Astrocyte of the spinal cord (primary cell): ENCODE data around the gene PEMT.

ENCODE experiments used
- DNase-seq: peaks from one replicate; pipeline ENCODE4 v3.0.0; 2011; ENCODE audit warnings: low read depth, low spot score
- H3K4me3 ChIP-seq: 2 replicates; pipeline ENCODE4 v1.5.1; 2011; ENCODE audit warnings: low read depth, mild to moderate bottlenecking, low read length, moderate library complexity
- CTCF ChIP-seq: IDR thresholded peaks from 2 replicates; pipeline ENCODE4 v1.5.1; 2012; ENCODE audit warnings: low read depth, mild to moderate bottlenecking, low read length, inconsistent platforms
- in situ Hi-C: cut with HindIII; loops from 2 replicates; pipeline ENCODE4 v1.10.0; 2017; ENCODE audit warnings: low sequenced_read_pairs

PEMT gene

DNA sequence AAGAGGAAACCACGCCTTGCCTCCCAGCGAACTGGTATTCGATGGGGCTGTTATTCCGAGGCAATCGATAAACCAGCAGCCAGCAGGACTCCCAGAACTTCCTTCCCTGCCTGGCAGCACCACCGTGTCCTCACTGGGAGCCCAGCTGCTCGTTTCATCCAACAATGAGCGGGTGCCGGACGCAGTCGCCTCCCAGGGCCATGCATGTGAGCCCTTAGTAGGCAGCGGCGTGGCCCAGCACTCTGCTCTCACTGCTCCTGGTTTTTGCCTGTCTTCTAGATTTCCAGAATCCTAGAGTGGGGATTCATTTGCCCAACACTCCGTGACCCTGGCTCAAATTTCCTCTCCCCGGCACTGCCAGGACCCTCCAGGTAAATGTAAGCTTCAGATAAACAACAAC lies 66.2 kb downstream of the PEMT start:
- no peak overlapping the region for H3K4me3 ChIP-seq
- in situ Hi-C loops, result no loop called here
- no peak for DNase-seq
- no peak for TF ChIP-seq CTCF

- DNase-seq, result no peak
- no peak for TF ChIP-seq CTCF
- H3K4me3 ChIP-seq, result no peak overlapping the region
- in situ Hi-C loops, result no loop called here
Measured at GRCh38 chr17:17523731-17524490, 67.6 kb downstream of the PEMT start.

DNA sequence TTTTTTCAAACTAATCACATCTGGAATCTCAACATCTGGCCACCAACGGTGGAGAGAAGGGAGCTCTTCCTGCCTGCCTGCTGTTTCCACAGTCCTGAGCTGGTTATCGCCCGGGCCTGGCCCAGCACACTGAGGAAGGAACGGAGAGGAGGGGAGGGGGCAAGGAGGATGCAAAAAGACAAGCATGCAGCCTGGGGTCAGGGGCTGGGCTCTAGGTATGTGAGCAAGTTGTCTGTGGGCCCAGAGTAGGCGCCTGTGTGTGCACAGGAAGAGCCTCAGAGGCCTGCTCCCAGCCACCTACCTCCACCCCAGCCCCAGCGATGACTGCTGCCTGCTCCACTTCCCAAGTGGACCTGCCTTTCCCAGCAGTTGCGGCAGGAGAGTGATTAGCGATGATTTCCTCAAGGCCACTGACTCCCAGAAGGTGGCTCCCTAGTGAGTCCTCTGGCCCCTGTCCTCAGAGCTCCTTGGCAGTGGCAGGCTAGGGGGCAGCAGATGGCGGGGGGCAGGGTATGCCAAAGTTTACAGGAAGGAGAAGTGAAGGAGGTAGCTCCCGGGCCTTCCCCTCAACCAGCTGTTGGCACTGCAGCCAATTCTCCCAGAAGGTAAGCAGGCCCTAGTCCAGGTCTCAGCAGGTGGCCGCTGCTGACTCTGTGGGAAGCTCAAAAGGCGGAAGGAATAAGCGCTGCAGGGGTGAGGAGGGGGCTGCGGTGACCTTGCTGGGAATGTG lies 68.3 kb downstream of the PEMT start:
- in situ Hi-C loops, result no loop called here
- H3K4me3 ChIP-seq, result no peak overlapping the region
- DNase-seq, result peak; percentile 83
- TF ChIP-seq CTCF, result no peak

DNA sequence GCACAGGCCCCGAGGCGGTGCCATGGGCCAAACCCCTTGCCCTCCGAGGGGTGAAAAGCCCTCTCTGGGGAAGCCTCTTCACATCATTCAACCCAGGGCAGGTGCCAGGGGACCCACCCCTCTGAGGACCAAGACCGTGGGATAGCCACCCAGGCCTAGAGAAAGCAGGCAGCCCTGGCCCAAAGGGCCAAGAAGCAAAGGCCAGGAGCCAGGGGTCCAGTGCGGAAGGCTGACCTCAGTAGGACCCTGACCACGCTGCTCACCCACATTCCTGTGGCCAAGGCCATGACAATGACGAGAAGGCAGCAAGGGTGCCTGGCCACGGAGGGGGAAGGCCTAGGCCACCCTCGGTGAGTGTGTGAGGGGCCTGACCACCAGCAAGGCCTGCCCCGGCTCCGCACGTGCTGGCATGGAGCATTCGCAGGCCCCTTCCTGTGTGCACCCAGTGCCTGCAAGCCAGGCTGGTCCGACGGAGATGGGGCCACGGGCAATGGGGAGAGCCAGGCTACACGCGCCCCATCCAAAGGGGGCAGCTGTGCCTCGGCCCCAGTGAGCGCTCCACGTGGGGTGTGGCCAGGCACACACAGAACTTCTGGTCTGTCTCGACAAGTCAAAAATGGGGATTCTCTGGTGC lies 70.8 kb downstream of the PEMT start:
- no peak for DNase-seq
- in situ Hi-C loops, result no loop called here
- TF ChIP-seq CTCF, result no peak

DNA sequence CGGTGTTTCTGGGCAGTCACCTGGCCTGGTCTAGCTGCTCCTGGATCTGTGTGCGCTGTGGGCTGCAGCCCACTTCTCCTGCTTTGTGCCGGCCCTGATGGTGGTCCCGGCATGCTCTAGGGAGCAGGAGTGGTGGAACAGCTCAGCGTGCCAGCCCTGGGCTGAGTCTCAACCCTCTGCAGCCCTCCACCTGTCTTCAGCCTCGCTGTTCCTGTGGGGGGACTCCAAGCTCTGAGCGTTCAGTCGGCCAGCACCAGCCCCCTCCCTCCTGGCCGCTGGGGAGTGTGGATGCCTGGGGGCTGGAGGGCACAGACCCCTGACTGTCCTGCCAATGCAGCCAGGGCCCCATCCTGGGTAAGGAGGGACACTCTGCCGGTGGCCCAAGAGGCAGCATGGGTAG lies 71.6 kb downstream of the PEMT start:
- no peak for DNase-seq
- no peak for TF ChIP-seq CTCF
- no peak overlapping the region for H3K4me3 ChIP-seq
- in situ Hi-C loops, result no loop called here

More for the DNA sequence above, 70.8 kb downstream of the PEMT start:
- no peak overlapping the region for H3K4me3 ChIP-seq

GRCh38 chr17:17518951-17519350 lies 72.6 kb downstream of the PEMT start:
- in situ Hi-C loops, result no loop called here
- no peak for DNase-seq
- no peak for TF ChIP-seq CTCF
- no peak overlapping the region for H3K4me3 ChIP-seq
